Spleen (tissue), 11 donors: ENCODE measurements around the gene EPB41L4B. TPM values are rescaled to one million over a fixed set of nuclear protein-coding genes. Genes with fewer than 3 reads are reported as not detected.
"Not testable (repeated sequence)": the region's sequence is repeated elsewhere in the genome, so short reads cannot be mapped to it uniquely, and the experiment has no call there.

Experiments used
- DNase-seq: peaks from one replicate; pipeline ENCODE4 v3.0.0-alpha.2; 2020
- H3K27ac ChIP-seq, 8 donors: fragments of 200-600 bp; sonication (generic) in 7 of 8; 1 replicate in 4 of 8; 2 replicates in 4 of 8; pipeline versions ENCODE4 v1.5.0 to v1.8.0; 2016 to 2021; ENCODE audit warnings: inconsistent platforms in 4 of 8, mild to moderate bottlenecking in 4 of 8, moderate library complexity in 1 of 8
- H3K27me3 ChIP-seq, 7 donors: fragments of 200-600 bp; sonication (generic) in 6 of 7; replicated peaks in 1 of 7; 1 replicate in 4 of 7; 2 replicates in 3 of 7; pipeline versions ENCODE4 v1.5.0 to v1.8.0; 2016 to 2021; ENCODE audit warnings: inconsistent platforms in 3 of 7, mild to moderate bottlenecking in 1 of 7
- H3K36me3 ChIP-seq, 6 donors: fragments of 200-600 bp; sonication (generic) in 5 of 6; 1 replicate in 4 of 6; 2 replicates in 2 of 6; pipeline versions ENCODE4 v1.5.0 to v1.8.0; 2016 to 2021; ENCODE audit warnings: inconsistent platforms in 2 of 6
- H3K4me1 ChIP-seq, 6 donors: fragments of 200-600 bp; sonication (generic) in 5 of 6; 1 replicate in 3 of 6; 2 replicates in 3 of 6; pipeline versions ENCODE4 v1.5.0 to v1.8.0; 2016 to 2021; ENCODE audit warnings: inconsistent platforms in 3 of 6
- H3K4me3 ChIP-seq, 8 donors: fragments of 200-600 bp; sonication (generic) in 7 of 8; 1 replicate in 4 of 8; 2 replicates in 4 of 8; pipeline versions ENCODE4 v1.5.0 to v1.8.0; 2016 to 2021; ENCODE audit warnings: inconsistent platforms in 4 of 8, mild to moderate bottlenecking in 4 of 8, moderate library complexity in 2 of 8
- H3K9me3 ChIP-seq, 8 donors: fragments of 200-600 bp; sonication (generic) in 7 of 8; 1 replicate in 4 of 8; 2 replicates in 4 of 8; pipeline versions ENCODE4 v1.5.0 to v1.8.0; 2016 to 2021; ENCODE audit warnings: inconsistent platforms in 4 of 8
- CTCF ChIP-seq, 11 experiments: fragments of 200-600 bp in 7 of 11; fragments of 450-650 bp in 4 of 11; sonication (generic) in 4 of 11; IDR thresholded peaks in 8 of 11; conservative IDR thresholded peaks in 3 of 11; 1 replicate in 7 of 11; 2 replicates in 4 of 11; pipeline versions ENCODE4 v1.4.0 to v1.8.0; 2016 to 2021; ENCODE audit warnings: antibody characterized with exemption in 11 of 11, inconsistent platforms in 4 of 11, mild to moderate bottlenecking in 1 of 11
- POLR2A ChIP-seq, 3 donors: fragments of 450-650 bp; IDR thresholded peaks; one replicate each; pipeline ENCODE4 v1.5.1; 2017; ENCODE audit warnings: antibody characterized with exemption in 3 of 3, mild to moderate bottlenecking in 1 of 3
- POLR2AphosphoS5 ChIP-seq, 3 donors: sonication (generic); formaldehyde crosslinking; IDR thresholded peaks; one replicate each; pipeline ENCODE4 v1.5.1; 2017; ENCODE audit warnings: antibody characterized with exemption in 3 of 3
- WGBS, 5 donors: extraction: QIAGEN DNeasy Blood & Tissue Kit in 3 of 5; methylation state at CpG; one replicate each; pipeline versions ENCODE4 v1.1.5 to v1.1.7; 2013 to 2018; 5-methylcytosine and 5-hydroxymethylcytosine counted together
- intact Hi-C: fragments of 100-400 bp; cut with DNase I; formaldehyde crosslinking; loops from one replicate; pipeline ENCODE4 v1.15.0; 2023; ENCODE audit warnings: low total_unique reads
- polyA plus RNA-seq, 3 donors: library from polyadenylated mRNA; stranded (reverse); fragments of 200-250 nt; gene quantifications; one replicate each; pipeline ENCODE4 v1.2.1, GENCODE V29; 2013
- total RNA-seq, 7 donors: library from RNA; depleted of rRNA in 3 of 7; stranded (reverse); fragments of >200 nt in 3 of 7; fragmentation: NEBNext Ultra II Directional in 4 of 7; extraction: Animal tissue kit (Norgen Biotek cat#: 25700) in 4 of 7; gene quantifications; one replicate each; pipeline versions ENCODE4 v1.1.0 to v1.2.1, GENCODE V29; 2016 to 2021
- donor health status: healthy with polysubstance abuse.
- donor health status: DM: no; HTN: no; CAD: no; lungs with moderate emphysema.
- donor health status: DM: no; HTN: no; CAD: no.
- donor health status: Bipolar disorder and iron deficiency.
- donor health status: healthy.
- donor health status: DM: no; HTN: no; CAD: no.
- donor health status: DM: yes; HTN: yes; CAD: no.

The EPB41L4B gene
- total and polyA plus RNA-seq, 10 donors: 0.02 to 0.43 (median 0.18) TPM; not detected in 3

DNA sequence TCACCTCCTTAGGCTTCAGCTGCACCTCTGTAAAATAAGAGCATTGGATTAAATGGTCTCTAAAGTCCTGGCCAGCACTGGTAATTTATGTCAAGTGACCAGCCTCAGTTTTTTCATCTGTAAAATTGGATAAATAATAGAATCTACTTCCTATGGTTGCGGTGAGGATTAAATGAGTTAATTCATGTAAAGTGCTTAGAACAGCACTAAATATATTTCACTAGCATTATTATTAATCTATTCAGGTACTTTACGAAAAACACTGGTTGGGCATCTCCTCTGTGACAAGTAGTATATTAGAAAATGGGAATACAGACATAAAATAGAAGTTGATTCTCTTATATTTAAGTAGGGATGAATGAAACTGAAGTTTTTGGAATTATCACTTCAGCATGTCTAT lies 187.3 kb downstream of the EPB41L4B start:
- no peak for DNase-seq
- Histone ChIP-seq H3K36me3 (no peaks in the 10 kb centered on the region), H3K27ac (no peak overlapping the region), H3K4me1 (peaks cover 0 to 11% (median 6%) of the 10 kb centered on the region in 6 donors), H3K27me3 (no peaks in the 10 kb centered on the region), H3K4me3 (no peak overlapping the region), H3K9me3 (no peaks in the 10 kb centered on the region)
- no peak for TF ChIP-seq POLR2A (IDR thresholded peaks at IDR 0.05)
- no peak for TF ChIP-seq POLR2AphosphoS5 (IDR thresholded peaks at IDR 0.05)
- TF ChIP-seq CTCF (IDR thresholded peaks at IDR 0.05 in 8 of 11, conservative IDR thresholded peaks at IDR 0.05 in 3 of 11): no peak
- WGBS, 5 donors: 89 to 95% (median 95%) methylated on average over 2 of the region's 2 CpGs
- intact Hi-C loops: no loop called here

DNA sequence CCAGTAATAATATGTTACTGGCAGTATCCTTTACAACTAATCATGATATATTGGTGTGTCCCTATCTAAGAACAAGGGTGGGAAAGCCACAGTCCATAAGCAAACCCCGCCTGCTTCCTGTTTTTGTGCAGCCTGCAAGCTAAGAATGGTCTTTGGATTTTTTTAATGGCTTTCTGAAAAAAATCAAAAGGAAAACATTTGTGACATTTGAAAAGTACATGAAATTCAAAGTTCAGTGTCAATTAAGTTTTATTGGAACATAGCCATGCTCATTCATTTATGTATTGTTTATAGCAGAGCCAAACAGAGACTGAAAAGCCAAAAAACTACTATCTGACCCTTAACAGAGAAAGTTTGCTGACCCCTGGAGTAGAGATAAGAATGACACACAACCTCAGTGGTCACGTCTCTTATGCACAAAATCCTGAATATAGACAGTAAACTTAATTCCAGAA lies 188.3 kb downstream of the EPB41L4B start:
- WGBS, 5 donors: 19 to 33% (median 28%) methylated on average over 2 of the region's 2 CpGs
- Histone ChIP-seq H3K27me3 (no peaks in the 10 kb centered on the region), H3K9me3 (no peaks in the 10 kb centered on the region), H3K36me3 (no peaks in the 10 kb centered on the region), H3K27ac (no peak overlapping the region), H3K4me1 (peaks cover 0 to 11% (median 6%) of the 10 kb centered on the region in 6 donors), H3K4me3 (no peak overlapping the region)
- no peak for TF ChIP-seq POLR2AphosphoS5 (IDR thresholded peaks at IDR 0.05)
- no peak for TF ChIP-seq POLR2A (IDR thresholded peaks at IDR 0.05)
- TF ChIP-seq CTCF (IDR thresholded peaks at IDR 0.05 in 8 of 11, conservative IDR thresholded peaks at IDR 0.05 in 3 of 11): no peak
- no peak for DNase-seq
- intact Hi-C loops: no loop called here

GRCh38 chr9:109129470-109130197 lies 191.2 kb downstream of the EPB41L4B start:
- intact Hi-C loops: no loop called here
- Histone ChIP-seq H3K9me3 (no peaks in the 10 kb centered on the region), H3K4me1 (peaks cover 0 to 11% (median 6%) of the 10 kb centered on the region in 6 donors), H3K4me3 (no peak overlapping the region), H3K36me3 (no peaks in the 10 kb centered on the region), H3K27ac (no peak overlapping the region), H3K27me3 (no peaks in the 10 kb centered on the region)
- 85 to 90% (median 90%) methylated on average over 6 of the region's 6 CpGs for WGBS, 5 donors
- no peak for DNase-seq
- no peak for TF ChIP-seq CTCF (IDR thresholded peaks at IDR 0.05 in 8 of 11, conservative IDR thresholded peaks at IDR 0.05 in 3 of 11)
- no peak for TF ChIP-seq POLR2AphosphoS5 (IDR thresholded peaks at IDR 0.05)
- TF ChIP-seq POLR2A (IDR thresholded peaks at IDR 0.05): no peak

GRCh38 chr9:109126671-109127070 lies 194.2 kb downstream of the EPB41L4B start:
- H3K4me3 ChIP-seq, H3K27ac ChIP-seq, H3K4me1 ChIP-seq, intact Hi-C loops, H3K27me3 ChIP-seq, H3K9me3 ChIP-seq, DNase-seq, H3K36me3 ChIP-seq: not testable (repeated sequence)
- 79 to 91% (median 83%) methylated on average over 4 of the region's 4 CpGs for WGBS, 5 donors
